Stimulated activated CD4-positive, alpha-beta T cell treated with anti-CD3 and anti-CD28 coated beads, Interleukin-1b, Interleukin-23, amount 100 ng/mL, for 1 hour (primary cell): ENCODE data around the gene CACNA1G.

ENCODE experiments used
- DNase-seq, 2 donors: peaks; one replicate each; pipeline ENCODE4 v3.0.0-alpha.2; 2020; ENCODE audit warnings: low read depth in 2 of 2

Gene CACNA1G

GRCh38 chr17:50547736-50548083, 12.8 kb upstream of the CACNA1G start:
- DNase-seq: no peak

- DNase-seq: no peak
Observed at GRCh38 chr17:50548831-50549230, 11.7 kb upstream of the CACNA1G start.

DNA sequence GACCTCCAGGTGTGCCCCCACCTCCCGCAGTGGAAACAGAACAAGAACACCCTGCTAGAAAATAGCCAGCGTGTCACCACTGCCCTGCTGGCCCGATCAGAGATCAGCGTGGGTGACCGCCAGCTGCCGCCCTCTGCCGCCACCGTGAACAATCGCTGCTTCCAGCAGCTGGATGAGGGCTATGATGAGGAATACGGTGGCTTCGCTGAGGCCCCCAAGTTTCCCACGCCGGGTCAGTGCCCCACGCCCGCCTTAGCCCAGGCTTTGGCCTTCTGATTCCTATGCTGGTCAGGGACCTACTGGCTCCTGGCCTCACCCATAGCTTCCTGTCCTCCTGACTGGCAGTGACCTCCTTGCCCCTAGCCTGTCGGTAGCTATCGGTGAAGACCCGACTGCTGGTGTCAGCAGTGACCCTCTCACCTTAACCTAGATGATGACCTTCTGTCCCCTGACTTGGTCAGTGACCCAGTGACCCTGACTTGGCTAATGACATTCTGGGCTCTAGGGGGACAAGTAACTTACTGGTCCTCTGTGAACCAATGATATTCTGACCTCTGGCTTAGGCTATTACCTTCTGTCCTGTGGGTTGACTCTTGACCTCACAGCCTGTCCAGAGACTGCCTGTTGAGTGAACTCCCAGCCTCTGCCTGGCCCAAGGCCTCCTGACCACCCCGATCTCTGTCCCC, 11.1 kb upstream of the CACNA1G start:
- DNase-seq: no peak

DNA sequence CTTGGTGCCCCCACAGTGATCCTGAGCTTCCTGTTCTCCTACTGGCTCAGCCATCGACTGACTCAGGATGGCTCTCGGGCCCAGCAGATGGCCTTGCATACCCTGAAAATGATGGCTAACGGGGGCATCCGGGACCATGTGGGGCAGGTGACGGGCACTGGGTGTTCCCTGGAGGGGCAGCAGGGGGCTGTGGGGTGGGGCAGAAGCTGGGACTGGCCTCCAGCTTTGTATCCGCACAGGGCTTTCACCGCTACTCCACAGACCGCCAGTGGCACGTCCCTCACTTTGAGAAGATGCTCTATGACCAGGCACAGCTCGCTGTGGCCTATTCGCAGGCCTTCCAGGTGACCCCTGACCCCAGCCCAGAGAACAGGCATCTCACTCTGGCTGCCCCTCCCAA, 10.5 kb upstream of the CACNA1G start:
- DNase-seq: no peak

GRCh38 chr17:50550661-50551432, 9.7 kb upstream of the CACNA1G start:
- DNase-seq: no peak

GRCh38 chr17:50551433-50551815, 9.1 kb upstream of the CACNA1G start:
- no peak for DNase-seq

GRCh38 chr17:50551884-50552283, 8.6 kb upstream of the CACNA1G start:
- no peak for DNase-seq

GRCh38 chr17:50554201-50554600, 6.3 kb upstream of the CACNA1G start:
- DNase-seq: no peak

DNA sequence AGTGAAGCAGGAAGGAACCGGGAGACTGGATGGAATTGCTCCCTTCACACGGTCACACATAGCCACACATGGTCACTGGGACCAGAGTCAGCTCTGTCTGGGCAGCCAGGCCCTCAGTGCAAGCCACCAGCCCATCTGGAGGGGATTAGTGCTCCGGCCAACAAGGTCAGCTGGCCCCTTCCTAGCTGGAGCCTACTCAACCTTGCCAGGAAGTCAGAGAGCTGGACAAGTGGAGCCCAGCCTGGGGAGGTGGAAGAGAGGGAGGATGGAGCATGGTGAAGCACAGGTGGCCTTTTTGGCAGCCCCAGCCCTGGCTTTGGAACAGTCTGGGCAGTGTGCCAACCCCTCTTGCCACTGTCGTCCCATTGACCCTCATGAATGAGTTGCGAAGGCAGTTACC, 3.7 kb upstream of the CACNA1G start:
- DNase-seq: no peak

- no peak for DNase-seq
Observed at GRCh38 chr17:50557630-50558029, 2.9 kb upstream of the CACNA1G start.

GRCh38 chr17:50558091-50558490, 2.4 kb upstream of the CACNA1G start:
- DNase-seq: no peak

DNA sequence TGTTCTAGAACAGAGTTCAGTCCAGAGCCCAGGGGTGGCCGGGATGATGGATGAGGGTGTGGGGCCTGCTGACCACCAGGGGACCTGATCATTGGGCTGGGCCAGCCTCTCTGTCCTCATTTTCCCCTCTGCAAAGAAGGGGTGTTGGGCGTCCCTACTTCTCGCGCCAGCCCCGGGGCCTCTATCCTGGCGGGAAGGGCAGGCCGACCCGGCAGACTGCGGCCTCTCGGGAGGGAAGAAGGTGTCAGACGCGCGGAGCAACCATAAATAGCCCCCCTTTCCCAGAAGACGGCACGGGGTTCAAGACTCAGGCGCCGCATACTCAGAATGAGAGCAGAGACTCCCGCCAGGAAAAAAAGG, 2.0 kb upstream of the CACNA1G start:
- DNase-seq: no peak

GRCh38 chr17:50558941-50559614, 1.4 kb upstream of the CACNA1G start:
- no peak for DNase-seq

DNA sequence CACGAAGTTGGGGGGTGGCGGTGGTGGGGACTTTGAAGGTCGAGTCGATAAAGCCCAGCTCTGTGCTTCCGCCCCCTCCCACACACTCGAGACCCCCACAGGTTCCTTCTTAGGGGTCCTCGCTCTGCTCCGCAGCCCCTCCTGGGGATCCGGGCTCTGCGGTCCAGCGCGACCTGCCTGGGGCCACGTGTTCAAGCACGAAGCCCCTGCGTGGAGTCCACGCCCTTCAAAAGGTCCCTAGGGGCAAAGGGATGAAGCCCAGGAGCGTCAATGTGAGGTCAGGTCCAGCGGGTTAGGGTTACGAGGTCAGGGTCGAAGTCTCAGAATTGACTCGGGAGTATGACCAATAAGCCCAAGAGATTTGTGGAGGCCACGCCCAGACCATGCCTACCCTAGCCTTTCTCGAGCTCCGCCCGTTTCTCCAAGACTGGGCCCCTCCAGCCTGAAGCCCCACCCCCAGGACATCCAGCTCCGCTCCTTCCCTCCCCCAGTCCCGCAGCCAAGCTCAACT, 786 bp upstream of the CACNA1G start:
- no peak for DNase-seq

- DNase-seq: no peak
Observed at GRCh38 chr17:50560931-50561745, 623 bp downstream of the CACNA1G start.

- no peak for DNase-seq
Observed at GRCh38 chr17:50561746-50562141, 1.2 kb downstream of the CACNA1G start.

DNA sequence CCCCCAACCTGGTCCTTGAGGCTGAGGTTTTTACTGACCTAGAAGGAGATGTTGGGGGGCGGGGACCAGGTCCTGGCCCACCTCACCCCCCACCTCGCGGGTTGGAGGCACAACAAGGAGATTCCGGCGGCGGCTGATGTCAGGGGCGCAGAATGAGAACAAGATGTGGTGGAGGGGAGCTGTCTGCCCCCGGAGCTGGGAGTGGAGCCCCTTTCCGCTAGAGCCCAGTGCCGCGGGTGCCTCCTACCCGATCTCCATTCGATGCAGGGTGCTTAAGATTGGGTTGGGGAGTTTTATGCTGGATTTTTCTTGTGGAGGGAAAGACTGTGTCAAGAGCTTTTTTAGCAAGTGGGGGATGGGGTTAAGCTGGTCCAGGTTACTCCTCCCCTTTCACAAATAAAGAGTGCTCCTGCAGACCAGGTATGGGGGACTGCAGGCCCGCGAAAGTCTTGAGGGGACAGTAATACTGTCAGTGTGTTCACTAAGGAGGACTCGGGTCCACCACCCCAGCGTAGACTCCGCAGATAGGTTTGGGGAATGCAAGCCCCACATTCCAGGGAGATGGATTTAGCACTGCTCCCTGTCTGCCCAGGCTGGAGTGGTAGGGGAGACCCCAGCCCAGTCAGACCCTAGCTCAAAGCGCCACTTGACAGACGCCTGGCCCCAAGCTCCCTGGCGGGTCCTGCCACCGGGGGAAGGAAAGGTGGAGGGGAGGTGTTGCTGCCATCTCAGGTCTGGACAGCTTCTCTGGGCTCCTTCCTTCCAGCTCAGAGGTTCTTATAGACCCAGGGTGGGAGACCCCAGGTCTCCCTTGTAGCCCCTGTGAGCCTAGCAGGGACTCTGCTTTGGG, 2.0 kb downstream of the CACNA1G start:
- DNase-seq: no peak

- no peak for DNase-seq
Observed at GRCh38 chr17:50563092-50563511, 2.6 kb downstream of the CACNA1G start.

DNA sequence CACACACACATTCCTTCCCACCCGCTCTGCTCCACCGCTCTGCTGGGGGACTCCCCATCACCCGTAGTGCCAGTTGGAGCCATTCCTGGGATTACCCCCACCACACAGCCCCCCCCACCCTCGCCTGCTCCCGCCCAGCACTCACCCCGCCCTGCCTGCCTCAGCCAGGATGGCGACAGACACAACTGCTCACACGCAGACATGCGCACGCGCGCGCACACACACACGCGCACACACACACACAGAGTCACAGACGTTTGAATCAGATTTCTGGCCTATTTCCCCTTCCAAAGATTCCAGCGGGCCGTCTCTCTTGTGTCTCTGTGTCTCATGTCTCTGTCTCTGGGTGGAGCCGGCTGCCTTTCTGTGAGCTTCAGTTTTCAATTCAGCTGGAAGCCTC, 4.4 kb downstream of the CACNA1G start:
- DNase-seq: no peak

- DNase-seq: no peak
Observed at GRCh38 chr17:50565402-50566350, 5.2 kb downstream of the CACNA1G start.
